Measurements from ENCODE around the gene COL8A1. TPM values are rescaled to one million over a fixed set of nuclear protein-coding genes. Genes with fewer than 3 reads are reported as not detected.
A peak's percentile ranks its signal among the peaks of the same experiment; 100 is the strongest.

Gene COL8A1
- total RNA-seq, 1 donor from 2014 or later = 123 TPM

DNA sequence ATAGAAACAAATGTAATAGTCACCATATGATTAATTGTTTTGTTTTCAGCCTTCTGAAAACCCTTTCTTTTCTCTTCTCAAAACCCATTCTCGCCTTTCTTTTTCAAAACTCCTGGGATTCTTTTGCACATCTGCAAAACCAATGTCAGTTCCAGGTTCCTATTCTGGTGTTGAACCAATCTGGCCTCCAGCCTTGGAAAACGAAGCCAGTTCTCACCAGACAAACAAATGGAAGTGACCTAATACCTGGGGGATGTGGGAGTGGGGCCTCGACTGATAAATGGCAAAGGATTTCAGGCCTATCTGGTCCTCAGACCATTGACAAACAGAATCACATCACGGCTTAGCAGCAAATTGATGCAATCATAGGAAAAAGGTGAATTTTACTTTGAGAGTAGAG is 73.0 kb downstream of the COL8A1 start:
- TF ChIP-seq, protein P1, sequence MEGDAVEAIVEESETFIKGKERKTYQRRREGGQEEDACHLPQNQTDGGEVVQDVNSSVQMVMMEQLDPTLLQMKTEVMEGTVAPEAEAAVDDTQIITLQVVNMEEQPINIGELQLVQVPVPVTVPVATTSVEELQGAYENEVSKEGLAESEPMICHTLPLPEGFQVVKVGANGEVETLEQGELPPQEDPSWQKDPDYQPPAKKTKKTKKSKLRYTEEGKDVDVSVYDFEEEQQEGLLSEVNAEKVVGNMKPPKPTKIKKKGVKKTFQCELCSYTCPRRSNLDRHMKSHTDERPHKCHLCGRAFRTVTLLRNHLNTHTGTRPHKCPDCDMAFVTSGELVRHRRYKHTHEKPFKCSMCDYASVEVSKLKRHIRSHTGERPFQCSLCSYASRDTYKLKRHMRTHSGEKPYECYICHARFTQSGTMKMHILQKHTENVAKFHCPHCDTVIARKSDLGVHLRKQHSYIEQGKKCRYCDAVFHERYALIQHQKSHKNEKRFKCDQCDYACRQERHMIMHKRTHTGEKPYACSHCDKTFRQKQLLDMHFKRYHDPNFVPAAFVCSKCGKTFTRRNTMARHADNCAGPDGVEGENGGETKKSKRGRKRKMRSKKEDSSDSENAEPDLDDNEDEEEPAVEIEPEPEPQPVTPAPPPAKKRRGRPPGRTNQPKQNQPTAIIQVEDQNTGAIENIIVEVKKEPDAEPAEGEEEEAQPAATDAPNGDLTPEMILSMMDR (IDR thresholded peaks at IDR 0.05; ENCODE audit: insufficient read depth, low read depth, low read length) = no peak
- TF ChIP-seq EZH2 (IDR thresholded peaks at IDR 0.05; ENCODE audit: insufficient read depth, low read length) = no peak
- peak; percentile 64 for DNase-seq (ENCODE audit: low read depth)
- Mint-ChIP-seq H3K9me3 (ENCODE audit: unreplicated experiment) (no peaks in the 10 kb centered on the region), H3K4me1 (ENCODE audit: low read depth, unreplicated experiment) (peaks cover 46% of the 10 kb centered on the region), H3K36me3 (ENCODE audit: low read depth, unreplicated experiment) (peaks cover 3% of the 10 kb centered on the region), H3K27me3 (ENCODE audit: low read depth, unreplicated experiment) (no peaks in the 10 kb centered on the region), H3K4me3 (ENCODE audit: unreplicated experiment) (no peak overlapping the region), H3K27ac (ENCODE audit: unreplicated experiment) (no peak overlapping the region)
- peaks cover 21% of the 10 kb centered on the region for H3K4me1 ChIP-seq (ENCODE audit: insufficient read depth, low read length)
- peaks cover 19% of the 10 kb centered on the region for H3K36me3 ChIP-seq (ENCODE audit: insufficient read depth, low read length)
- FAIRE-seq = no peak
- H3K79me2 ChIP-seq (ENCODE audit: insufficient read depth, low read length) = no peaks in the 10 kb centered on the region
- no peak overlapping the region for H3K4me2 ChIP-seq (ENCODE audit: low read length)
- no peak overlapping the region for H3K4me3 ChIP-seq (ENCODE audit: insufficient read depth, low read depth, low read length)
- H4K20me1 ChIP-seq (ENCODE audit: insufficient read depth, low read length) = no peaks in the 10 kb centered on the region
- H3K9me3 ChIP-seq (ENCODE audit: insufficient read depth, low read depth, low read length) = no peaks in the 10 kb centered on the region
- no peak overlapping the region for H3K9ac ChIP-seq (ENCODE audit: low read length)
- no peak overlapping the region for H3K27ac ChIP-seq (ENCODE audit: low read depth, low read length)
- no peaks in the 10 kb centered on the region for H3K27me3 ChIP-seq (ENCODE audit: insufficient read depth, low read length)
- no peak overlapping the region for H2AFZ ChIP-seq (ENCODE audit: low read depth, low read length)

DNA sequence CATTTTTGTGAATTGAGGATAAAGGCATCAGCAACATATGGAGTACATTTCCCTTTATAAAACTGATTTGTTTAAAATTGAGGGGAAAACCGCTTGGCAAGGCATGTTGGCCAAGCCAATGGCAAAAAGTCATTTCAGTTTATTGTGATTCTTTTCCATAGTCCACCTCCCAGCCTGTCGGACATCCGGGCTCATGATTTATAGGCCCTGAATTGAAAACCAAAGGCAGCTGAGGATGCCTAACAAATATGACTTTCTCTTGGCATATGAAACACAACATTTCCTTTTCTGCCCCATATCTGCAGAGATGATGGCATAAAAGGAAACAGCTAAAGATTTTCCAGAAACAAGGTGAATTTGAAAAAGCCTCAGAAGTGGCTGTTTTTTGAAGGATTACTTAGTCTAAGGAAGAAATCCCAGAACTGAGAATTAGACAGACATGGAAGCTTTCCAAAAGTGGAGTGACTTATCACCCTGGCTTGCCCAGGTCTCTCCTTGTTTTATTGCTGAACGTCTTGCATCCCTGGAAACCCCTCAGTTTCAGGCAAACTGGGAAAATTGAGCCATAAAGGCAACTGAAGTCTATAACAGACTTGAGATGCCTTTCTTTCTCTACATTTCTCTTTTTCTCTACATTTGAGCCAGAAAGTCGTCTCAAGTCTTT is 74.0 kb downstream of the COL8A1 start:
- Histone ChIP-seq H3K79me2 (ENCODE audit: insufficient read depth, low read length) (no peaks in the 10 kb centered on the region), H2AFZ (ENCODE audit: low read depth, low read length) (no peak overlapping the region), H3K36me3 (ENCODE audit: insufficient read depth, low read length) (peaks cover 16% of the 10 kb centered on the region), H3K27ac (ENCODE audit: low read depth, low read length) (no peak overlapping the region), H3K4me1 (ENCODE audit: insufficient read depth, low read length) (peaks cover 25% of the 10 kb centered on the region), H3K9me3 (ENCODE audit: insufficient read depth, low read depth, low read length) (no peaks in the 10 kb centered on the region), H3K4me2 (ENCODE audit: low read length) (no peak overlapping the region), H4K20me1 (ENCODE audit: insufficient read depth, low read length) (no peaks in the 10 kb centered on the region), H3K27me3 (ENCODE audit: insufficient read depth, low read length) (no peaks in the 10 kb centered on the region), H3K9ac (ENCODE audit: low read length) (no peak overlapping the region), H3K4me3 (ENCODE audit: insufficient read depth, low read depth, low read length) (no peak overlapping the region)
- H3K4me3 Mint-ChIP-seq (ENCODE audit: unreplicated experiment) = no peak overlapping the region
- TF ChIP-seq EZH2 (IDR thresholded peaks at IDR 0.05; ENCODE audit: insufficient read depth, low read length) = no peak
- peaks cover 52% of the 10 kb centered on the region for H3K4me1 Mint-ChIP-seq (ENCODE audit: low read depth, unreplicated experiment)
- H3K27ac Mint-ChIP-seq (ENCODE audit: unreplicated experiment) = no peak overlapping the region
- H3K36me3 Mint-ChIP-seq (ENCODE audit: low read depth, unreplicated experiment) = peaks cover 3% of the 10 kb centered on the region
- no peaks in the 10 kb centered on the region for H3K9me3 Mint-ChIP-seq (ENCODE audit: unreplicated experiment)
- no peaks in the 10 kb centered on the region for H3K27me3 Mint-ChIP-seq (ENCODE audit: low read depth, unreplicated experiment)
- FAIRE-seq (no peak), DNase-seq (ENCODE audit: low read depth) (no peak)

DNA sequence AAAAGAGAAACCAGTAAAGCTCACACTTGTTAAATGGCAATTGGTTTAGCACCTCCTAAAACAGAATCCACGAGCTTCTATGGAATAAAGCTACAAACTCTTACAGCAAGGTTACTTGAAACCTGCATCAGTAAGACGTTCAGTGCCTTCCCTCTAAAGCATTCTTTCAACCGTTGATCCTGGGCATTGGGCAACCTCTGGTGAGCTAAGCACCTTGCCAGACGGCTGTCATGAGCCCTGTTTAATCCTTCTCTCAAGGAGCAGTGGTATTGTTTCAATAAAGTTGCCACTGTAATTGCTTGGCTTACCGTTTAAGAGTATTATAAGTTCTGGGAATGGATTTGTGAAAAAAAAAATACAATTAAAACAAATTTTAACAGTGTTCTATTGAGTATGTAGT is 75.0 kb downstream of the COL8A1 start:
- peaks cover 12% of the 10 kb centered on the region for H3K36me3 ChIP-seq (ENCODE audit: insufficient read depth, low read length)
- peak overlapping the region; percentile 2 for H3K27ac ChIP-seq (ENCODE audit: low read depth, low read length)
- no peaks in the 10 kb centered on the region for H3K79me2 ChIP-seq (ENCODE audit: insufficient read depth, low read length)
- Mint-ChIP-seq H3K4me3 (ENCODE audit: unreplicated experiment) (no peak overlapping the region), H3K36me3 (ENCODE audit: low read depth, unreplicated experiment) (peaks cover 3% of the 10 kb centered on the region), H3K27me3 (ENCODE audit: low read depth, unreplicated experiment) (no peaks in the 10 kb centered on the region), H3K27ac (ENCODE audit: unreplicated experiment) (no peak overlapping the region), H3K4me1 (ENCODE audit: low read depth, unreplicated experiment) (peaks cover 46% of the 10 kb centered on the region), H3K9me3 (ENCODE audit: unreplicated experiment) (no peaks in the 10 kb centered on the region)
- H3K4me2 ChIP-seq (ENCODE audit: low read length) = no peak overlapping the region
- H3K27me3 ChIP-seq (ENCODE audit: insufficient read depth, low read length) = no peaks in the 10 kb centered on the region
- no peaks in the 10 kb centered on the region for H3K9me3 ChIP-seq (ENCODE audit: insufficient read depth, low read depth, low read length)
- no peak overlapping the region for H3K9ac ChIP-seq (ENCODE audit: low read length)
- H2AFZ ChIP-seq (ENCODE audit: low read depth, low read length) = no peak overlapping the region
- no peak overlapping the region for H3K4me3 ChIP-seq (ENCODE audit: insufficient read depth, low read depth, low read length)
- FAIRE-seq (no peak), DNase-seq (ENCODE audit: low read depth) (no peak)
- H4K20me1 ChIP-seq (ENCODE audit: insufficient read depth, low read length) = no peaks in the 10 kb centered on the region
- H3K4me1 ChIP-seq (ENCODE audit: insufficient read depth, low read length) = peaks cover 22% of the 10 kb centered on the region
- TF ChIP-seq EZH2 (IDR thresholded peaks at IDR 0.05; ENCODE audit: insufficient read depth, low read length) = no peak
- TF ChIP-seq, protein P1 (IDR thresholded peaks at IDR 0.05; ENCODE audit: insufficient read depth, low read depth, low read length) = no peak
